IMR-90 (cell line): ENCODE measurements around the gene MFN2. TPM values are rescaled to one million over a fixed set of nuclear protein-coding genes. Genes with fewer than 3 reads are reported as not detected.

Experiments
- ATAC-seq: fragments of 200-7000 bp; cut with Tn5 transposase; 2 replicates; pipeline ENCODE4 v1.9.1; 2020; ENCODE audit warnings: low read depth, mild to moderate bottlenecking, moderate library complexity
- BruUV-seq: library from RNA; stranded (reverse); fragments of 400-500 nt; replicated peaks from 2 replicates; lab custom pipeline; 2021; lab: Mats Ljungman, UMichigan
- CTCF ChIA-PET: fragments of 300-600 bp; formaldehyde crosslinking; extraction: SDS; loops from one replicate; lab custom pipeline; 2021; ENCODE audit warnings: antibody characterized with exemption; lab: Yijun Ruan, JAX
- POLR2A ChIA-PET: fragments of 300-600 bp; sonication (Branson Sonifier 250); formaldehyde crosslinking; loops from one replicate; lab custom pipeline; 2022; ENCODE audit warnings: antibody characterized with exemption; ENCODE audit not compliant: unreplicated experiment; lab: Charles Lee
- DNase-seq: peaks from one replicate; pipeline ENCODE4 v3.0.0; 2013
- H2AFZ ChIP-seq: replicated peaks from 2 replicates; pipeline ENCODE3; 2013; ENCODE audit warnings: low read length, mild to moderate bottlenecking; ENCODE audit not compliant: poor library complexity
- H2AK5ac ChIP-seq: 2 replicates; pipeline ENCODE4 v1.6.1; 2013; ENCODE audit warnings: low read depth, low read length, inconsistent platforms
- H2AK9ac ChIP-seq: replicated peaks from 2 replicates; pipeline ENCODE3; 2013; ENCODE audit warnings: mild to moderate bottlenecking, low read depth, low read length, moderate library complexity; ENCODE audit not compliant: poor library complexity
- H2BK120ac ChIP-seq: 2 replicates; pipeline ENCODE4 v1.6.1; 2013; ENCODE audit warnings: low read depth, low read length, inconsistent platforms
- H2BK15ac ChIP-seq: 3 replicates; pipeline ENCODE4 v1.6.1; 2013; ENCODE audit warnings: low read depth, low read length, inconsistent platforms
- H2BK20ac ChIP-seq: 2 replicates; pipeline ENCODE4 v1.6.1; 2013; ENCODE audit warnings: low read depth, mild to moderate bottlenecking, inconsistent platforms, low read length, moderate library complexity
- H2BK5ac ChIP-seq: 2 replicates; pipeline ENCODE4 v1.6.1; 2013; ENCODE audit warnings: mild to moderate bottlenecking, low read depth, low read length, inconsistent platforms; ENCODE audit not compliant: poor library complexity, severe bottlenecking
- H3K14ac ChIP-seq: replicated peaks from 2 replicates; pipeline ENCODE4 v1.6.1; 2013; ENCODE audit warnings: low read depth, low read length, inconsistent platforms
- H3K18ac ChIP-seq: 2 replicates; pipeline ENCODE4 v1.6.1; 2013; ENCODE audit warnings: low read depth, low read length, control low read depth
- H3K23ac ChIP-seq: 2 replicates; pipeline ENCODE4 v1.6.1; 2013; ENCODE audit warnings: low read depth, low read length, inconsistent platforms
- H3K27ac ChIP-seq: 2 replicates; pipeline ENCODE4 v1.5.1; 2013; ENCODE audit warnings: mild to moderate bottlenecking, control low read depth, low read length; ENCODE audit not compliant: insufficient read depth
- H3K27me3 ChIP-seq: 2 replicates; pipeline ENCODE4 v1.6.1; 2013; ENCODE audit warnings: low read length; ENCODE audit not compliant: control insufficient read depth, insufficient read depth
- H3K36me3 ChIP-seq: 2 replicates; pipeline ENCODE4 v1.6.1; 2013; ENCODE audit warnings: low read length, mixed read lengths; ENCODE audit not compliant: control insufficient read depth, insufficient read depth
- H3K4ac ChIP-seq: 2 replicates; pipeline ENCODE4 v1.6.1; 2013; ENCODE audit warnings: low read depth, low read length, inconsistent platforms
- H3K4me1 ChIP-seq: 2 replicates; pipeline ENCODE4 v1.6.1; 2013; ENCODE audit warnings: low read length, mixed read lengths; ENCODE audit not compliant: control insufficient read depth, insufficient read depth
- H3K4me2 ChIP-seq: 2 replicates; pipeline ENCODE4 v1.6.1; 2013; ENCODE audit warnings: low read depth, mild to moderate bottlenecking, control low read depth, low read length, moderate library complexity
- H3K4me3 ChIP-seq: 2 replicates; pipeline ENCODE4 v1.5.1; 2013; ENCODE audit warnings: low read depth, mild to moderate bottlenecking, control low read depth, low read length, moderate library complexity; ENCODE audit not compliant: insufficient read depth
- H3K56ac ChIP-seq: 2 replicates; pipeline ENCODE4 v1.6.1; 2013; ENCODE audit warnings: low read length, inconsistent platforms; ENCODE audit not compliant: insufficient read depth; ENCODE audit errors: extremely low read depth
- H3K79me1 ChIP-seq, 2 experiments: 2 replicates each; pipeline ENCODE4 v1.6.1; 2013; ENCODE audit warnings: low read length in 2 of 2, inconsistent platforms in 1 of 2, low read depth in 1 of 2
- H3K9ac ChIP-seq: 2 replicates; pipeline ENCODE4 v1.6.1; 2013; ENCODE audit warnings: low read depth, low read length, control low read depth
- H3K9me1 ChIP-seq: 2 replicates; pipeline ENCODE4 v1.6.1; 2013; ENCODE audit warnings: low read length, inconsistent platforms; ENCODE audit not compliant: insufficient read depth
- H3K9me3 ChIP-seq: 2 replicates; pipeline ENCODE4 v1.6.1; 2013; ENCODE audit warnings: low read length; ENCODE audit not compliant: control insufficient read depth, insufficient read depth
- H4K20me1 ChIP-seq: 2 replicates; pipeline ENCODE4 v1.6.1; 2013; ENCODE audit warnings: low read length, inconsistent platforms; ENCODE audit not compliant: insufficient read depth
- H4K5ac ChIP-seq: 2 replicates; pipeline ENCODE4 v1.6.1; 2013; ENCODE audit warnings: mild to moderate bottlenecking, low read depth, low read length, control low read depth
- H4K8ac ChIP-seq, 2 experiments: 2 replicates each; pipeline ENCODE4 v1.6.1; 2013; ENCODE audit warnings: low read depth in 2 of 2, low read length in 2 of 2, control low read depth in 1 of 2, inconsistent platforms in 1 of 2
- H4K91ac ChIP-seq: 2 replicates; pipeline ENCODE4 v1.6.1; 2013; ENCODE audit warnings: low read depth, low read length, inconsistent platforms; ENCODE audit not compliant: insufficient read depth
- CEBPB ChIP-seq: IDR thresholded peaks from 2 replicates; pipeline ENCODE4 v1.6.1; 2012; ENCODE audit warnings: low read depth, low read length, improper control_type of control experiment
- CTCF ChIP-seq: conservative IDR thresholded peaks from 2 replicates; pipeline ENCODE4 v1.5.1; 2012; ENCODE audit warnings: mild to moderate bottlenecking, low read depth, low read length, improper control_type of control experiment
- FOS ChIP-seq: fragments of 150-350 bp; IDR thresholded peaks from 2 replicates; pipeline ENCODE4 v1.6.1; 2016; ENCODE audit warnings: low read depth, low read length
- NFE2L2 ChIP-seq: fragments of 150-350 bp; IDR thresholded peaks from 2 replicates; pipeline ENCODE4 v1.6.1; 2016; ENCODE audit warnings: low read depth, mild to moderate bottlenecking, low read length
- POLR2A ChIP-seq: IDR thresholded peaks from 2 replicates; pipeline ENCODE4 v1.6.1; 2012; ENCODE audit warnings: mild to moderate bottlenecking, low read depth, low read length
- RAD21 ChIP-seq: IDR thresholded peaks from 2 replicates; pipeline ENCODE4 v1.6.1; 2012; ENCODE audit warnings: low read length, improper control_type of control experiment
- RCOR1 ChIP-seq: IDR thresholded peaks from 2 replicates; pipeline ENCODE4 v1.6.1; 2012; ENCODE audit warnings: mild to moderate bottlenecking, low read length, improper control_type of control experiment; ENCODE audit not compliant: insufficient replicate concordance
- SMC3 ChIP-seq: fragments of 150-350 bp; IDR thresholded peaks from 2 replicates; pipeline ENCODE4 v1.6.1; 2016; ENCODE audit warnings: low read depth, mild to moderate bottlenecking, antibody characterized with exemption, low read length, moderate library complexity
- WGBS, 2 experiments: methylation state at CpG; one replicate each; pipeline versions ENCODE4 v1.1.5 to v1.1.7; 2013; ENCODE audit warnings: missing lambda C conversion rate in 2 of 2; ENCODE audit not compliant: insufficient read length in 1 of 2; ENCODE audit errors: extremely low coverage in 2 of 2; 5-methylcytosine and 5-hydroxymethylcytosine counted together
- dilution Hi-C: fragments of 300-500 bp; cut with HindIII; formaldehyde crosslinking; loops from one replicate; pipeline ENCODE4 v1.14.3; 2018; ENCODE audit warnings: low sequenced_read_pairs; ENCODE audit not compliant: unreplicated experiment
- in situ Hi-C: fragments of 300-500 bp; cut with MboI; formaldehyde crosslinking; loops from 3 replicates; pipeline ENCODE4 v1.14.3; 2019; ENCODE audit warnings: low sequenced_read_pairs, inconsistent platforms, mixed read lengths
- intact Hi-C: fragments of 100-400 bp; cut with micrococcal nuclease; formaldehyde crosslinking; loops from 2 replicates; pipeline ENCODE4 v1.10.0; 2022
- polyA plus RNA-seq, 3 experiments: library from polyadenylated mRNA; depleted of rRNA; stranded (reverse); fragments of >200 nt; gene quantifications; 2 replicates each; pipeline ENCODE4 v1.2.3, GENCODE V29; 2012; ENCODE audit warnings: low replicate concordance in 1 of 3
- total RNA-seq: library from RNA; depleted of rRNA; stranded (reverse); fragments of >200 nt; gene quantifications from 2 replicates; pipeline ENCODE4 v1.2.3, GENCODE V29; 2012

Gene MFN2
- total and polyA plus RNA-seq, 2 of the 4 experiments (the other 2 are of a cell fraction): 52.8 to 84.2 TPM

- intact Hi-C loops (no loop called here), in situ Hi-C loops (no loop called here), dilution Hi-C loops (no loop called here)
- H3K27me3 ChIP-seq: peaks cover 18% of the 10 kb centered on the region; the same call in 1 of the 2 replicates
- peak overlapping the region; percentile 81 for H2AK9ac ChIP-seq
- H2AK5ac ChIP-seq: no peak overlapping the region
- H3K4me1 ChIP-seq: peaks cover 3% of the 10 kb centered on the region
- no peak overlapping the region for H2BK120ac ChIP-seq
- no peak overlapping the region for H2BK15ac ChIP-seq
- no peak overlapping the region for H3K4me3 ChIP-seq
- H3K9me3 ChIP-seq: no peaks in the 10 kb centered on the region
- H3K4me2 ChIP-seq: no peak overlapping the region
- H4K5ac ChIP-seq: no peak overlapping the region
- H3K23ac ChIP-seq: no peak overlapping the region
- 0 out of 2 replicates have a peak, but pooled peaks cover 3% of the 10 kb centered on the region for H4K20me1 ChIP-seq
- no peak overlapping the region for H4K91ac ChIP-seq
- CTCF ChIA-PET: interaction anchor here (0.8 kb wide), 1 partner anchor 9 kb away, joined by 3 read pairs; no protein-coding TSS in a partner anchor
- no peak overlapping the region for H2BK20ac ChIP-seq
- H3K14ac ChIP-seq: no peak overlapping the region
- H3K9ac ChIP-seq: no peak overlapping the region
- TF ChIP-seq RAD21: no peak
- no peak for TF ChIP-seq RCOR1
- TF ChIP-seq CTCF: no peak
- no peak for TF ChIP-seq CEBPB
- TF ChIP-seq POLR2A: no peak
- peak; percentile 68; the same call in 1 of the 2 replicates for TF ChIP-seq FOS
- TF ChIP-seq NFE2L2: no peak
- no peak for TF ChIP-seq SMC3
- H3K4ac ChIP-seq: no peak overlapping the region
- no peaks in the 10 kb centered on the region for H3K79me1 ChIP-seq
- POLR2A ChIA-PET: no interaction called here
- H4K8ac ChIP-seq: no peak overlapping the region
- no peak overlapping the region for H3K27ac ChIP-seq
- no peaks in the 10 kb centered on the region for H3K36me3 ChIP-seq
- no peak overlapping the region for H3K18ac ChIP-seq
- no TSS peak for BruUV-seq
- no peak overlapping the region for H3K56ac ChIP-seq
- ATAC-seq: peak; percentile 87
- H3K9me1 ChIP-seq: no peaks in the 10 kb centered on the region
- no peak overlapping the region for H2BK5ac ChIP-seq
- peak overlapping the region; percentile 16 for H2AFZ ChIP-seq
- WGBS, 2 experiments: 14% methylated on average over 2 of the region's 6 CpGs; no CpG with 5 or more reads in 1 of the 2 experiments
- DNase-seq: peak; percentile 95
Measured at GRCh38 chr1:12040457-12041051, 60.3 kb downstream of the MFN2 start.
